ENCODE data around the gene LBHD2.
"Not testable (repeated sequence)": the region's sequence is repeated elsewhere in the genome, so short reads cannot be mapped to it uniquely, and the experiment has no call there.

- not testable (repeated sequence) for TF ChIP-seq CTCF, POLR2A, POLR2AphosphoS5, EP300 (IDR thresholded peaks at IDR 0.05)
Observed at GRCh38 chr14:103115086-103115679, 31.2 kb downstream of the LBHD2 start.
